ENCODE data around the gene CEMIP2. TPM values are rescaled to one million over a fixed set of nuclear protein-coding genes. Genes with fewer than 3 reads are reported as not detected.

CEMIP2 gene
- total and polyA plus RNA-seq, 2 donors (not counting 1 experiment from before 2014, with no cell fraction given), result 35.1 to 45.6 TPM

DNA sequence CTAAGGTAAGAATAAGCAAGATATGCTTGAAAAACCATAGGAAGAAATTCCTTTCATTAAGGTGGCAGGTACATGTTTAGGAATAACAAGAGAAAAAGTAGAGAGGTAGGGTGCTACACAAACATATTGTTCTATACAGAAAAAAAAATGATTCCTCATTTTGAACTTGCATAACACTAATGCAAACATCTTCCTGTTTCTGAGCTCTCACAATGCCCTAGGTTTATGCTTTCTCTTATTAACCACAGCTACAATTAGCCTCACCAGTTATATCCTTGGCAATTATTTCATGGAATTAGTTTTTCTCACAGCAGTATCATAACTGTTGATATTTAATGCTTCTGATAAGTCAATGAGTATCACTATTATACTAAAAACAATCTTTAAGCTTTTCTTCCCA, 20.7 kb downstream of the CEMIP2 start:
- H3K4me1 ChIP-seq (ENCODE audit: control insufficient read depth, extremely low read depth, insufficient read depth, low read length), result peaks cover 7% of the 10 kb centered on the region
- no peak overlapping the region for H3K9ac ChIP-seq (ENCODE audit: insufficient read depth, low read length)
- no peak overlapping the region for H2AFZ ChIP-seq (ENCODE audit: low read length)
- no peak overlapping the region for H3K4me2 ChIP-seq (ENCODE audit: extremely low read depth, insufficient read depth, low read length)
- peaks cover 6% of the 10 kb centered on the region for H3K36me3 ChIP-seq (ENCODE audit: control insufficient read depth, insufficient read depth, low read length)
- no peak for DNase-seq (ENCODE audit: low read depth in 2 of 2)
- no peak for TF ChIP-seq EZH2 (IDR thresholded peaks at IDR 0.05; ENCODE audit: low read length, missing control alignments)
- TF ChIP-seq, protein P1, sequence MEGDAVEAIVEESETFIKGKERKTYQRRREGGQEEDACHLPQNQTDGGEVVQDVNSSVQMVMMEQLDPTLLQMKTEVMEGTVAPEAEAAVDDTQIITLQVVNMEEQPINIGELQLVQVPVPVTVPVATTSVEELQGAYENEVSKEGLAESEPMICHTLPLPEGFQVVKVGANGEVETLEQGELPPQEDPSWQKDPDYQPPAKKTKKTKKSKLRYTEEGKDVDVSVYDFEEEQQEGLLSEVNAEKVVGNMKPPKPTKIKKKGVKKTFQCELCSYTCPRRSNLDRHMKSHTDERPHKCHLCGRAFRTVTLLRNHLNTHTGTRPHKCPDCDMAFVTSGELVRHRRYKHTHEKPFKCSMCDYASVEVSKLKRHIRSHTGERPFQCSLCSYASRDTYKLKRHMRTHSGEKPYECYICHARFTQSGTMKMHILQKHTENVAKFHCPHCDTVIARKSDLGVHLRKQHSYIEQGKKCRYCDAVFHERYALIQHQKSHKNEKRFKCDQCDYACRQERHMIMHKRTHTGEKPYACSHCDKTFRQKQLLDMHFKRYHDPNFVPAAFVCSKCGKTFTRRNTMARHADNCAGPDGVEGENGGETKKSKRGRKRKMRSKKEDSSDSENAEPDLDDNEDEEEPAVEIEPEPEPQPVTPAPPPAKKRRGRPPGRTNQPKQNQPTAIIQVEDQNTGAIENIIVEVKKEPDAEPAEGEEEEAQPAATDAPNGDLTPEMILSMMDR (conservative IDR thresholded peaks at IDR 0.05 in 1 of 2, IDR thresholded peaks at IDR 0.05 in 1 of 2; ENCODE audit: low read depth in 1 of 2, low read length in 2 of 2), result no peak
- no peaks in the 10 kb centered on the region for H3K27me3 ChIP-seq (ENCODE audit: control insufficient read depth, insufficient read depth, low read length)
- H3K4me3 ChIP-seq (replicated peaks in 1 of 4; ENCODE audit: control extremely low read depth in 1 of 4, insufficient read depth in 1 of 4, low read depth in 3 of 4, low read length in 4 of 4), result no peak overlapping the region
- H3K27ac ChIP-seq (ENCODE audit: insufficient read depth, low read length), result no peak overlapping the region
- peaks cover 16% of the 10 kb centered on the region for H3K79me2 ChIP-seq (ENCODE audit: control insufficient read depth, insufficient read depth, low read length)
- H4K20me1 ChIP-seq (ENCODE audit: control insufficient read depth, extremely low read depth, insufficient read depth, low read length), result no peaks in the 10 kb centered on the region
- no peaks in the 10 kb centered on the region for H3K9me3 ChIP-seq (ENCODE audit: control insufficient read depth, insufficient read depth, low read depth, low read length)

DNA sequence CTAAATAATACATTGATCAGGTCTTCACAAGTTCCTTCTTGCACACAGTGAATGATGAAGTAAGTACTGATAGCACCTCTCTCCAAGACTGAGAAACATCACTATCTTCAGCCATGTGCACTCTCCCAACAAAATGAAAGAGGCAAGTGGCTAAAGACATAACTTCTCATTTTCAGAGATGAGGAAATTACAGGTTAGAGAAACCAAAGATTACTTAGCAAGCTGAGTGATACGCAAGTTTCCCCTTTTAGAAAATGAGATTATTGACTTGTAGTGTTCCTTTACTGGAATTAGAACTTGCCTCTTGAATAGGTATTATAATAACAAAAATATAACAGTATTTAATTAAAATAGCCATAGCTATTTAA, 21.6 kb downstream of the CEMIP2 start:
- Histone ChIP-seq H3K9ac (ENCODE audit: insufficient read depth, low read length) (no peak overlapping the region), H3K36me3 (ENCODE audit: control insufficient read depth, insufficient read depth, low read length) (peaks cover 6% of the 10 kb centered on the region), H3K27ac (ENCODE audit: insufficient read depth, low read length) (no peak overlapping the region), H3K27me3 (ENCODE audit: control insufficient read depth, insufficient read depth, low read length) (no peaks in the 10 kb centered on the region), H3K4me2 (ENCODE audit: extremely low read depth, insufficient read depth, low read length) (no peak overlapping the region), H3K9me3 (ENCODE audit: control insufficient read depth, insufficient read depth, low read depth, low read length) (no peaks in the 10 kb centered on the region), H3K4me1 (ENCODE audit: control insufficient read depth, extremely low read depth, insufficient read depth, low read length) (peaks cover 7% of the 10 kb centered on the region), H2AFZ (ENCODE audit: low read length) (no peak overlapping the region), H3K4me3 (replicated peaks in 1 of 4; ENCODE audit: control extremely low read depth in 1 of 4, insufficient read depth in 1 of 4, low read depth in 3 of 4, low read length in 4 of 4) (no peak overlapping the region), H3K79me2 (ENCODE audit: control insufficient read depth, insufficient read depth, low read length) (peaks cover 11% of the 10 kb centered on the region), H4K20me1 (ENCODE audit: control insufficient read depth, extremely low read depth, insufficient read depth, low read length) (no peaks in the 10 kb centered on the region)
- no peak for DNase-seq (ENCODE audit: low read depth in 2 of 2)
- TF ChIP-seq, protein P1 (conservative IDR thresholded peaks at IDR 0.05 in 1 of 2, IDR thresholded peaks at IDR 0.05 in 1 of 2; ENCODE audit: low read depth in 1 of 2, low read length in 2 of 2), result no peak
- TF ChIP-seq EZH2 (IDR thresholded peaks at IDR 0.05; ENCODE audit: low read length, missing control alignments), result no peak

DNA sequence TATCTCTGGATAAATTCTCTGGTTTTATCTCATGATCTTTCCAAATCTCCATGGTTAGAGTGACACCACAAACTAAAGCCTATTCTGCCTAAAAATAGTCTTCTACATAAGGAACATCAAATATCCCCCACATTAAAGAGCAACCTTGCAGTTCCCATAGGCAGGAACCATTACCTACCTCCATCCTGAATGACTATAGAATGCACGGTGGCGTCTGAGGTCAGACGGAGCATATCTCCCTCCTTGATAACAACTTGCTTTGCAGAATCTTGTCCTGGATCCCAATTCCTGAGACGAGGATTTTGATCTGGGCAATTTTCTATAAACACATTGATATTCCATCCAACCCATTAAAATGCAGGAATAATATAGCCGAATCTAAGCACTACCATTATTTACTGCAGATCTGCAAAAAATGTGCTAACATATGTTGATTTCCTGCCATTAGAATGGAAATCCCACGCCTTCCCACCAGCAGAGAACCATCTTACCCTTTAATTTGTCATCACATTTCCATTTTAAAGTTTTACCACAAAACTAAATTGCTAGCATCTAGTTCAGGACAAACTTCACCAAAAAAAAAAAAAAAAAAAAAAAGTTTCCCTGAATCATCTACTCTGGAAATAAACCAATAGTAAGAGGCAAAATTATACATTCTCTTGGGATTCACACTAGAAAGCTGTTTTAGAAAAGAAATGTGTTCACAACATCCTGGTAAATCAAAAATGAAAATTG, 22.1 kb downstream of the CEMIP2 start:
- no peaks in the 10 kb centered on the region for H3K9me3 ChIP-seq (ENCODE audit: control insufficient read depth, insufficient read depth, low read depth, low read length)
- peaks cover 6% of the 10 kb centered on the region for H3K36me3 ChIP-seq (ENCODE audit: control insufficient read depth, insufficient read depth, low read length)
- H3K27me3 ChIP-seq (ENCODE audit: control insufficient read depth, insufficient read depth, low read length), result no peaks in the 10 kb centered on the region
- H3K27ac ChIP-seq (ENCODE audit: insufficient read depth, low read length), result no peak overlapping the region
- no peaks in the 10 kb centered on the region for H4K20me1 ChIP-seq (ENCODE audit: control insufficient read depth, extremely low read depth, insufficient read depth, low read length)
- H3K4me3 ChIP-seq (replicated peaks in 1 of 4; ENCODE audit: control extremely low read depth in 1 of 4, insufficient read depth in 1 of 4, low read depth in 3 of 4, low read length in 4 of 4), result no peak overlapping the region
- peaks cover 7% of the 10 kb centered on the region for H3K4me1 ChIP-seq (ENCODE audit: control insufficient read depth, extremely low read depth, insufficient read depth, low read length)
- H3K4me2 ChIP-seq (ENCODE audit: extremely low read depth, insufficient read depth, low read length), result no peak overlapping the region
- H3K79me2 ChIP-seq (ENCODE audit: control insufficient read depth, insufficient read depth, low read length), result peaks cover 9% of the 10 kb centered on the region
- H3K9ac ChIP-seq (ENCODE audit: insufficient read depth, low read length), result no peak overlapping the region
- peak in 1 of 2 donors; percentile 37 for DNase-seq (ENCODE audit: low read depth in 2 of 2)
- no peak overlapping the region for H2AFZ ChIP-seq (ENCODE audit: low read length)
- TF ChIP-seq, protein P1 (conservative IDR thresholded peaks at IDR 0.05 in 1 of 2, IDR thresholded peaks at IDR 0.05 in 1 of 2; ENCODE audit: low read depth in 1 of 2, low read length in 2 of 2), result no peak
- TF ChIP-seq EZH2 (IDR thresholded peaks at IDR 0.05; ENCODE audit: low read length, missing control alignments), result no peak

Data from fibroblast of lung (primary cell).